ENCODE measurements around the gene NIN. TPM values are rescaled to one million over a fixed set of nuclear protein-coding genes. Genes with fewer than 3 reads are reported as not detected.

NIN gene
- total RNA-seq, 4 donors from 2014 or later = 24.1 to 35.7 (median 30.7) TPM

DNA sequence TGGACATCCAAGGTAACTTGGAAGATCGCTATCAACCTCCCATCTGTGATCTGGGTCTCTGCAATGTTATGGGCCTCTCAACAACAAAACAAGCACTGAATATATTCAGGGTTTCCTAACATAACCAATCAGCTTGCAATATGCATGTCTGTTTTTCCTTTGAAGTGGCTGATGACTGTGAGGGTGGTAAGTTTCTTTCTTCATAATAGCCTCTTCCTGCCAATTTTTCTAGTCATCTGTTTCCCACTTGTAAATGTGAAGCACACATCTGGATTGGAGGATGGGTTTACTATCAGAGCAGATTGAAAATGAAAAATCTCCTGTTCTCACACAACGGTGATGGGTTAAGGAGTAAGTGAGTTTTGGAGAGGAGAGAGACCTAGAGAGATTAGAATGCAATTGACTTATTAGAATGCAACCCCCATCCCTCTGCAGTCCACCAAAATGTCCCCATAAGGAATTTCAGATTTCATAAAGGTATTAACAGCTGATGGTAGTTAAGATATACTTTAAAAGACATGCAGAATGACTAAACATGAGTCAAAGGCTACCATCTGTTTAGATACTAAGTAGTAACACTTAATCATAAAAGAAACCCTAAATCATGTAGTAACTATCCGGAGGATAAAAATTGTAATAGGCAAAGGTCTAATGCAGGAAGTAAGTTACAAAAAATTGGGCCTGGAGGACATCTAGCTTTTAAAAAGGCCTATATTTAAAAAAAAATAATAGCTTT, 104.4 kb downstream of the NIN start:
- peaks cover 0 to 98% (median 15%) of the 10 kb centered on the region in 3 donors for H3K36me3 ChIP-seq
- no peak overlapping the region for H3K4me3 ChIP-seq
- TF ChIP-seq POLR2A (IDR thresholded peaks at IDR 0.05) (no peak), EP300 (IDR thresholded peaks at IDR 0.05) (no peak)
- TF ChIP-seq, protein P1, sequence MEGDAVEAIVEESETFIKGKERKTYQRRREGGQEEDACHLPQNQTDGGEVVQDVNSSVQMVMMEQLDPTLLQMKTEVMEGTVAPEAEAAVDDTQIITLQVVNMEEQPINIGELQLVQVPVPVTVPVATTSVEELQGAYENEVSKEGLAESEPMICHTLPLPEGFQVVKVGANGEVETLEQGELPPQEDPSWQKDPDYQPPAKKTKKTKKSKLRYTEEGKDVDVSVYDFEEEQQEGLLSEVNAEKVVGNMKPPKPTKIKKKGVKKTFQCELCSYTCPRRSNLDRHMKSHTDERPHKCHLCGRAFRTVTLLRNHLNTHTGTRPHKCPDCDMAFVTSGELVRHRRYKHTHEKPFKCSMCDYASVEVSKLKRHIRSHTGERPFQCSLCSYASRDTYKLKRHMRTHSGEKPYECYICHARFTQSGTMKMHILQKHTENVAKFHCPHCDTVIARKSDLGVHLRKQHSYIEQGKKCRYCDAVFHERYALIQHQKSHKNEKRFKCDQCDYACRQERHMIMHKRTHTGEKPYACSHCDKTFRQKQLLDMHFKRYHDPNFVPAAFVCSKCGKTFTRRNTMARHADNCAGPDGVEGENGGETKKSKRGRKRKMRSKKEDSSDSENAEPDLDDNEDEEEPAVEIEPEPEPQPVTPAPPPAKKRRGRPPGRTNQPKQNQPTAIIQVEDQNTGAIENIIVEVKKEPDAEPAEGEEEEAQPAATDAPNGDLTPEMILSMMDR (IDR thresholded peaks at IDR 0.05) = no peak
- no peaks in the 10 kb centered on the region for H3K4me1 ChIP-seq
- DNase-seq (ENCODE audit: low spot score in 2 of 2) = no peak
- 77 to 80% methylated on average over 3 of the region's 3 CpGs for WGBS, 2 donors
- H3K9me3 ChIP-seq = no peaks in the 10 kb centered on the region
- no peaks in the 10 kb centered on the region for H3K27me3 ChIP-seq
- no peak overlapping the region for H3K27ac ChIP-seq

DNA sequence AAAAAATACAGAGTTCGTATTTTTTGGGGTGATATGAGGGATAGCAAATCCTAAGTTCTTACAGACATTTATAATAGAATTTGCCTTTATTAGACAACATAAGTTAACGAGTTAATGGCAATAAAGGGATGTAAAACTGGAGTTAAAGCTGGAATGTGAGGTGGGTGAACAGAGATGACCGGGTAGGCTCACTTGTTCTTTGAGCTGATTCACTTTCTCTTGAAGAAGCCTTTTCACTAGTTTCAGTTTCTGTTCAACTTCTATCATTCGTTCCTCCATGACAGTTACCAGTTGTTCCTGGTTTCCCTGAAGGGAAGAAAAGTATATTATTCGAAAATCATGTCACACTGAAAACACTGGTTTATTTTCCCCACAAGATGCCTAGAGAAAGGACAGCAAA, 105.2 kb downstream of the NIN start:
- 82 to 86% methylated on average over 5 of the region's 5 CpGs for WGBS, 2 donors
- Histone ChIP-seq H3K27me3 (no peaks in the 10 kb centered on the region), H3K4me3 (no peak overlapping the region), H3K9me3 (no peaks in the 10 kb centered on the region), H3K36me3 (peaks cover 0 to 97% (median 15%) of the 10 kb centered on the region in 3 donors), H3K4me1 (no peaks in the 10 kb centered on the region), H3K27ac (no peak overlapping the region)
- TF ChIP-seq POLR2A (IDR thresholded peaks at IDR 0.05) (no peak), EP300 (IDR thresholded peaks at IDR 0.05) (no peak)
- TF ChIP-seq, protein P1 (IDR thresholded peaks at IDR 0.05) = no peak
- DNase-seq (ENCODE audit: low spot score in 2 of 2) = no peak

DNA sequence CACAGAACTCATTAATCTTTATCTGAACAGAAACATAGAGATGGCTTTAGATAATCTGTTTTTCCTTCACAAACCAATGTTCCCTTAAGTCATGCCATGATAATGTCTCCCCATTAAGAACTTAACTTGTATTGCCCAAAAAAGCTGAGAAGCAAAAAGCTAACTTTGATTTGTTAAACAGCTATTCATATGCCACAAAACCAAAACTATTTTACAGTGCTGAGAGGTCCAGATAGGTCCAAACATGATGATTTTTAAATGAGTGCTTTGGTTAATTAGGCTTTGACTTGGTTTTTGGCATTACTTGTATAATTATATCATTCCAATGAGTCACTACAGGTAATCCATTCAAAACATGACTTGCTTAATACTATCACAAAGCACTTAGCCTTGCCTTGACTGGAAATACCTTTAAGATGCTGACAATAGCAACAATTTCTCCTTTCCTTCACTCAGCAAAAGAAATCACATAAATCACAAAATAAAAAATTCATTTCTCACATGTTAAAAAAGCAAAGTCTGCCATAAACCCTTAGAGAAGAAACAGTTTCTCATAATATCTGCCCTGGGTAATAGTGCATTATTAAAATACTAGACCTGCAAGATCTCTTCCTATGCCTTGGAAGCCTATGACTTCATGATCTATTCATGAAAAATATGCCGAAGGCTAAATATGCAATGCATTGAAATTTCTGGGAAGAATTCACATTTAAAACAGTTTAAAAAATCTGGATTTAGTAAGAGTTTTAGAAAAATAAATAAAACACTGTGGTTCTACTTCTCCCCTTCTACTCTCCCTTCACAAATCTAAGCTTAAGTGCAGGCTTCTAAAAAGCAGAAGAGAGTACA, 110.8 kb downstream of the NIN start:
- Histone ChIP-seq H3K36me3 (peaks cover 0 to 45% (median 5%) of the 10 kb centered on the region in 3 donors), H3K9me3 (no peaks in the 10 kb centered on the region), H3K4me3 (no peak overlapping the region), H3K27me3 (no peaks in the 10 kb centered on the region), H3K27ac (no peak overlapping the region), H3K4me1 (no peaks in the 10 kb centered on the region)
- no peak for TF ChIP-seq EP300 (IDR thresholded peaks at IDR 0.05)
- no peak for TF ChIP-seq POLR2A (IDR thresholded peaks at IDR 0.05)
- TF ChIP-seq, protein P1 (IDR thresholded peaks at IDR 0.05) = no peak
- no peak for DNase-seq (ENCODE audit: low spot score in 2 of 2)
- WGBS, 2 donors = 48 to 55% methylated on average over 1 of the region's 1 CpG

DNA sequence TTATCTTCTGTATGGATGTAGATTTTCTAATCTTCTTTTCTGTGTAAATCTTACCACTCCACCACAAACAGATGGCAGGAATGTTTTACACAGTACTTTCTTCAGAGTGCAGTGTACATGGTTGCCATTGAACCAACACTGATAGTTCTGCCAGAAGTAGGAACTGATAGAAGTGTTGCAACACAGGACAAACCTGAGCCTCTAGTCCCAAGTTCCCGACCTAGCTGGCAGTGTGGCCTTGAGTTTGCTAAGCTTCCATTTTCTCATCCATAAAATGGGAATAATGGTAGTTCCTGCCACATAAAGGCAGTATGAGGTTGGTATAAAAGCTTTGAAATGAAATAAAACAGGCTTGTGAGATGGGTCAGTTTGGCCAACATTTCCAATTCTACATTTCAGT, 112.0 kb downstream of the NIN start:
- WGBS, 2 donors = 71 to 85% methylated on average over 1 of the region's 1 CpG
- H3K27ac ChIP-seq = no peak overlapping the region
- H3K9me3 ChIP-seq = no peaks in the 10 kb centered on the region
- TF ChIP-seq EP300 (IDR thresholded peaks at IDR 0.05) = no peak
- TF ChIP-seq POLR2A (IDR thresholded peaks at IDR 0.05) = no peak
- TF ChIP-seq, protein P1 (IDR thresholded peaks at IDR 0.05) = no peak
- DNase-seq (ENCODE audit: low spot score in 2 of 2) = no peak
- H3K4me3 ChIP-seq = no peak overlapping the region
- H3K36me3 ChIP-seq = peaks cover 0 to 33% (median 5%) of the 10 kb centered on the region in 3 donors
- H3K27me3 ChIP-seq = no peaks in the 10 kb centered on the region
- no peaks in the 10 kb centered on the region for H3K4me1 ChIP-seq

DNA sequence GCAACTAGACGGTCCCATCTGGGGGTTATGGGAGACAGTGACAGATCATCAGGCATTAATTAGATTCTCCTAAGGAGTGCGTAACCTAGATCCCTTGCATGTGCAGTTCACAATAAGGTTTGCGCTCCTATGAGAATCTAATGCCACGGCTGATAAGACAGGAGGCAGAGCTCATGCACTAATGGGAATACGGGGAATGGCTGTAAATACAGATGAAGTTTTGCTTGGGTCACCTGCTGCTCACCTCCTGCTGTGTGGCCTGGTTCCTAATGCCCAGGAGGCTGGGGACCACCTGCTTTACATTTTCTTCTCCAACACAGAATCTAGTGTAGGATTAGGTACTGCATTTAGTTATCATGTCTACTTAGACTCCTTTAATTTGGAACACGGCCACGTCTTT, 113.2 kb downstream of the NIN start:
- no peak overlapping the region for H3K4me3 ChIP-seq
- TF ChIP-seq EP300 (IDR thresholded peaks at IDR 0.05) (no peak), POLR2A (IDR thresholded peaks at IDR 0.05) (no peak)
- TF ChIP-seq, protein P1 (IDR thresholded peaks at IDR 0.05) = no peak
- H3K27ac ChIP-seq = no peak overlapping the region
- H3K36me3 ChIP-seq = peaks cover 0 to 22% (median 4%) of the 10 kb centered on the region in 3 donors
- no peaks in the 10 kb centered on the region for H3K27me3 ChIP-seq
- H3K9me3 ChIP-seq = no peaks in the 10 kb centered on the region
- H3K4me1 ChIP-seq = no peaks in the 10 kb centered on the region
- no peak for DNase-seq (ENCODE audit: low spot score in 2 of 2)
- 67 to 75% methylated on average over 7 of the region's 7 CpGs for WGBS, 2 donors
